Measurements from ENCODE around the gene CAPZA2. TPM values are rescaled to one million over a fixed set of nuclear protein-coding genes. Genes with fewer than 3 reads are reported as not detected.
A peak's percentile ranks its signal among the peaks of the same experiment; 100 is the strongest.

Gene CAPZA2
- total RNA-seq, 6 donors from 2014 or later = 45.1 to 260 (median 168) TPM

DNA sequence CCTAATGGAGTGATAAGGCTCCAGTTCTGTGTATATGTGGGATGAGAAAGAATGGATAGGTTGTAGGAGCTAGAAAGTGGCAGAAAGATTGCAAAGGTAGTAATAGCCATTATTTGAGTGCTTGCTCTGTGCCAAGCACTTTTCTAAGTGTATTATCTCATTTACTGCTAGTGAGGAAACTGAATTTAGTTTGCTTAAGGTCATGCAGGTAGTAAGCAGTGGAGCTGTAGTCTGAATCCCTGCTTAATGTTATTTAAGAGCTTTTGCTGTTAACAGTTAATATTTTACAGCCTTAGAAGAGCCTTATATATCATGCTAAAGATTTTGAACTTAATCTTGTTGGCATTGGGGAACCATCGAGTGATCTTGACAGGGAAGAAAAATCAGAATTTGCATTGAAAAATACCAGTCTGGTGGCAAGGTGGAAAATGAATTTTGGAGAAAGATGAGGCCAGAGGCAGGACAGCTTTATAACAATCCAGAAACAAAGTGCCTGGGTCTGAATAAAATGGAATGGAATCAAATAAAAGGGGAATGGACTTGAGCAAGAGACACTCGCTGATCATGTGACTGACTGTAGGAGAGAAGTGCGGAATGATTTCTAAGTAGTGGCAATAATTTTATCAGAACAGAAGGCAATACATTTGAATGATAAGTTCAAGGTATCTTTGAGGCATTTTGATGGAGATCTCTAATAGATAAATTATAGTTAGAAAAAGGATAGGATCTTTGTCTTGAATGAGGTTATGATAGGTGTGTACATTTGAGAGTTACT, 15.2 kb downstream of the CAPZA2 start:
- Histone ChIP-seq H3K27ac (peak overlapping the region; percentile 16 to 75 (median 50)), H3K27me3 (no peaks in the 10 kb centered on the region), H3K4me1 (peaks cover 49 to 68% (median 59%) of the 10 kb centered on the region in 4 donors), H3K4me3 (peak overlapping the region in 1 of 4 donors; percentile 13), H3K36me3 (no peaks in the 10 kb centered on the region), H3K9me3 (no peaks in the 10 kb centered on the region)
- TF ChIP-seq CTCF (IDR thresholded peaks at IDR 0.05) (no peak), EP300 (IDR thresholded peaks at IDR 0.05) (no peak), POLR2A (IDR thresholded peaks at IDR 0.05) (no peak), POLR2AphosphoS5 (IDR thresholded peaks at IDR 0.05) (no peak)
- DNase-seq (no peak), ATAC-seq (ENCODE audit: low FRiP score in 2 of 2) (no peak)
- 77 to 78% methylated on average over 3 of the region's 3 CpGs for WGBS, 2 donors

GRCh38 chr7:116884691-116885090, 22.3 kb downstream of the CAPZA2 start:
- WGBS, 2 donors = 97 to 98% methylated on average over 3 of the region's 3 CpGs
- no peak for TF ChIP-seq POLR2A (IDR thresholded peaks at IDR 0.05)

DNA sequence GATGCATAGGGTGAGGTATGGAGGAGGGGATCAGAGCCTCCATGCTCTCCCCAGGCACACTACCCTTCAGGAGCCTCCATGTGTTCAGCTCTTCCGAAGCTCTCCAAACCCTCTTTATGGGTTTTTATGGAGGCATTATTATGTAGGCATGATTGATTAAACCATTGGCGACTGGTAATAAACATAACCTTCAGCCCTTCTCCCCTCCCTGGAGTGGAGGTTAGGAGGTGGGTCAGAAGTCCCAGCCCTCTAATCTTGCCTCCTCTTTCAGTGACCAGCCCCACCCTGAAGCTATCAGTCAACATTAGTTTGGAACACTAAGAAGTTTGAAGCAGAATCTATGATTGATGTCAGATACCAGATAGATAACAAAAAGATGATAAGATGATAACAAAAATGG, 23.3 kb downstream of the CAPZA2 start:
- H3K27ac ChIP-seq = no peak overlapping the region
- no peak for ATAC-seq (ENCODE audit: low FRiP score in 2 of 2)
- TF ChIP-seq CTCF (IDR thresholded peaks at IDR 0.05) (no peak), EP300 (IDR thresholded peaks at IDR 0.05) (no peak), POLR2AphosphoS5 (IDR thresholded peaks at IDR 0.05) (no peak), POLR2A (IDR thresholded peaks at IDR 0.05) (no peak)
- H3K4me1 ChIP-seq = peaks cover 11 to 29% (median 14%) of the 10 kb centered on the region in 4 donors
- 60 to 78% methylated on average over 2 of the region's 2 CpGs for WGBS, 2 donors
- H3K36me3 ChIP-seq = peaks cover 0 to 23% (median 2%) of the 10 kb centered on the region in 4 donors
- no peak for DNase-seq
- no peaks in the 10 kb centered on the region for H3K27me3 ChIP-seq
- no peaks in the 10 kb centered on the region for H3K9me3 ChIP-seq
- no peak overlapping the region for H3K4me3 ChIP-seq

More at GRCh38 chr7:116884691-116885090, 22.3 kb downstream of the CAPZA2 start:
- Histone ChIP-seq H3K27ac (no peak overlapping the region), H3K27me3 (no peaks in the 10 kb centered on the region), H3K4me1 (peaks cover 13 to 29% (median 15%) of the 10 kb centered on the region in 4 donors), H3K36me3 (peaks cover 0 to 18% (median 2%) of the 10 kb centered on the region in 4 donors), H3K4me3 (no peak overlapping the region), H3K9me3 (no peaks in the 10 kb centered on the region)
- no peak for DNase-seq
- ATAC-seq (ENCODE audit: low FRiP score in 2 of 2) = no peak

DNA sequence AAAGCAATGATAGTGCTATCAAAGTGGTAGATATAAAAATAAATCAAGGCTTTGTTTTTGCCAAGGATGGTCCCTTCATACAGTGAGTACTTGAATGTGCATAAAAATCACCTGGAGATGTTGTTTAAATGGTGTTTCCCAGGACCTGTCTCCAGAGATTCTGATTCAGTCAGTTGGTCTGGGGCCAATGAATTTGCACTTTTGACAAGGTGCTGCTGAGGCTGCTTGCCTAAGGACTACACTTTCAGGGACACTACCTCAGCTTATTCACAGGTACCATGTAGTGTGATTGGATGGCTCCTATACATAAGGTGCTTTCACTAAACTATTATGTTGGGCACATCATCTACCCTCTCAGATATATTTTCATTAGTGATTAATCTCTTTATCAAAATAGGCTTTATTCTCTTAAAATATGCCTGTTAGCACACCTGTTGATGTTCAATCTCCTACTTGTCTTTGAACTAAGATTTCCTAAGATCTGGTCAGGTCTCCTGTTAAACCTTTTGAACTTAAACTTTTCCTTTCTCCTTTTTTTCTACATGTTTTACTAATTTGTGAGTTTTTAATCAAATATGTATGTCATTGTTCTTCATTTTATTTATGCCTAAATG, 24.3 kb downstream of the CAPZA2 start:
- DNase-seq = no peak
- ATAC-seq (ENCODE audit: low FRiP score in 2 of 2) = no peak
- Histone ChIP-seq H3K9me3 (no peaks in the 10 kb centered on the region), H3K36me3 (peaks cover 0 to 32% (median 4%) of the 10 kb centered on the region in 4 donors), H3K4me3 (no peak overlapping the region), H3K27ac (no peak overlapping the region), H3K4me1 (peaks cover 8 to 32% (median 14%) of the 10 kb centered on the region in 4 donors), H3K27me3 (no peaks in the 10 kb centered on the region)
- TF ChIP-seq POLR2AphosphoS5 (IDR thresholded peaks at IDR 0.05) (no peak), POLR2A (IDR thresholded peaks at IDR 0.05) (no peak), EP300 (IDR thresholded peaks at IDR 0.05) (no peak), CTCF (IDR thresholded peaks at IDR 0.05) (no peak)

GRCh38 chr7:116888895-116889294, 26.5 kb downstream of the CAPZA2 start:
- WGBS, 2 donors = 73 to 79% methylated on average over 3 of the region's 3 CpGs
- no peak overlapping the region for H3K4me3 ChIP-seq
- no peak overlapping the region for H3K27ac ChIP-seq
- no peak for DNase-seq
- H3K36me3 ChIP-seq = peaks cover 0 to 55% (median 15%) of the 10 kb centered on the region in 4 donors
- H3K27me3 ChIP-seq = no peaks in the 10 kb centered on the region
- no peak for ATAC-seq (ENCODE audit: low FRiP score in 2 of 2)
- peaks cover 3 to 20% (median 8%) of the 10 kb centered on the region in 4 donors for H3K4me1 ChIP-seq
- H3K9me3 ChIP-seq = no peaks in the 10 kb centered on the region
- TF ChIP-seq POLR2AphosphoS5 (IDR thresholded peaks at IDR 0.05) (no peak), EP300 (IDR thresholded peaks at IDR 0.05) (no peak), CTCF (IDR thresholded peaks at IDR 0.05) (no peak), POLR2A (IDR thresholded peaks at IDR 0.05) (no peak)

Measured in upper lobe of left lung (tissue), 6 donors.